SJSA1 (cell line): ENCODE results near the gene HIP1R. TPM values are rescaled to one million over a fixed set of nuclear protein-coding genes. Genes with fewer than 3 reads are reported as not detected.
"Not testable (repeated sequence)": the region's sequence is repeated elsewhere in the genome, so short reads cannot be mapped to it uniquely, and the experiment has no call there.

Experiments
- DNase-seq, 2 experiments: peaks; one replicate each; pipeline ENCODE4 v3.0.0-alpha.2; 2015 to 2020; ENCODE audit warnings: low spot score in 2 of 2, low read depth in 1 of 2
- H3K27ac ChIP-seq: fragments of 250-450 bp; sonication (Bioruptor Pico); 2 replicates; pipeline ENCODE4 v1.5.1; 2020; ENCODE audit warnings: mild to moderate bottlenecking, moderate library complexity
- H3K27me3 ChIP-seq: fragments of 250-450 bp; sonication (Bioruptor Pico); replicated peaks from 2 replicates; pipeline ENCODE4 v1.5.1; 2020; ENCODE audit warnings: mild to moderate bottlenecking, moderate library complexity
- H3K36me3 ChIP-seq: fragments of 250-450 bp; sonication (Bioruptor Pico); 2 replicates; pipeline ENCODE4 v1.5.1; 2020; ENCODE audit warnings: mild to moderate bottlenecking
- H3K4me1 ChIP-seq: fragments of 250-450 bp; sonication (Bioruptor Pico); replicated peaks from 2 replicates; pipeline ENCODE4 v1.6.1; 2021; ENCODE audit warnings: mild to moderate bottlenecking
- H3K4me3 ChIP-seq: fragments of 250-450 bp; sonication (Bioruptor Pico); 2 replicates; pipeline ENCODE4 v1.5.1; 2020; ENCODE audit warnings: mild to moderate bottlenecking
- H3K9me3 ChIP-seq: fragments of 250-450 bp; sonication (Bioruptor Pico); replicated peaks from 2 replicates; pipeline ENCODE4 v1.5.1; 2020; ENCODE audit warnings: mild to moderate bottlenecking
- total RNA-seq: library from RNA; depleted of rRNA; stranded (reverse); fragments of >200 nt; shearing (Covaris generic); gene quantifications from 2 replicates; pipeline ENCODE4 v1.2.3, GENCODE V29; 2014

Gene HIP1R
- total RNA-seq, 1 experiment from 2014 or later = 21.7 TPM

DNA sequence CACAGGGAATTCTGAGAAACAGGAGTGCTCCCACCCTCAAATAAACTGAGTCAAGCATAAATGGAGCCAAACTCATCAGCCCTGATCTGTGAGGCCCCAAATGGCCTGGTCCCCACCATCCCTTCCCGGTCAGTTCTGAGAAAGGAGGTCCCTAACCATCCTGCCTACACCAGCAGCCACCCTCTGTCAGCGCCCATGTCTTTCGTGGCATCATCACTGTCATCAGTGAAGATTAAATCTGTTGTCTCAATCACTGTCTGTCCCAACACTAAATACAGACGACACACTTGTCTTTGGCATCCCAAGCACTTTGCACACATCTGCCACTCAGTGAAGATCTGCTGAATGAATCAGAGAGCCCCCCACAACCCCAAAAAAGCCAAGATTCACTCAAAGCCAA, 38.3 kb downstream of the HIP1R start:
- Histone ChIP-seq H3K4me1 (peaks cover 36% of the 10 kb centered on the region), H3K4me3 (no peak overlapping the region), H3K27me3 (no peaks in the 10 kb centered on the region), H3K36me3 (peaks cover 26% of the 10 kb centered on the region), H3K9me3 (no peaks in the 10 kb centered on the region), H3K27ac (no peak overlapping the region)
- DNase-seq = no peak

DNA sequence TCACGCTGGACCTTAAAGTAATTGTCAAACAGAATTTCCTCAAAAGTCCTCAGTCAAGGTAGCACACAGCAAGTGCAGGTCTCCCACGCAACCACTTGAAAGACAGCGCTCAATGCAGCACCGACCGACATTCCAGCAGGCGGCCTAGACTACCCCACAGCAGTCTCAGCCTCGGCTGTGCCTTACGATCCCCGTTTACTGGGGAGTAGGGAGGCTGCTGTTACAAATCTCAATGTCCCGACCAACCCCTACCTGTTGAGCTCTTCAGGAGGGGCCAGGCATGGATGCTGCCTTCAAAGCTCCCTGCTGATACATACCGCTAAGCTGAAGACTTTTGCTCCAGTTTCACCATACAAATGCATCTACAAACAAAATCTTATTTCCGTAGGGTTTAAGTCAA, 38.8 kb downstream of the HIP1R start:
- no peak for DNase-seq
- Histone ChIP-seq H3K27ac (no peak overlapping the region), H3K4me1 (peaks cover 36% of the 10 kb centered on the region), H3K36me3 (peaks cover 24% of the 10 kb centered on the region), H3K27me3 (no peaks in the 10 kb centered on the region), H3K4me3 (no peak overlapping the region), H3K9me3 (no peaks in the 10 kb centered on the region)

DNA sequence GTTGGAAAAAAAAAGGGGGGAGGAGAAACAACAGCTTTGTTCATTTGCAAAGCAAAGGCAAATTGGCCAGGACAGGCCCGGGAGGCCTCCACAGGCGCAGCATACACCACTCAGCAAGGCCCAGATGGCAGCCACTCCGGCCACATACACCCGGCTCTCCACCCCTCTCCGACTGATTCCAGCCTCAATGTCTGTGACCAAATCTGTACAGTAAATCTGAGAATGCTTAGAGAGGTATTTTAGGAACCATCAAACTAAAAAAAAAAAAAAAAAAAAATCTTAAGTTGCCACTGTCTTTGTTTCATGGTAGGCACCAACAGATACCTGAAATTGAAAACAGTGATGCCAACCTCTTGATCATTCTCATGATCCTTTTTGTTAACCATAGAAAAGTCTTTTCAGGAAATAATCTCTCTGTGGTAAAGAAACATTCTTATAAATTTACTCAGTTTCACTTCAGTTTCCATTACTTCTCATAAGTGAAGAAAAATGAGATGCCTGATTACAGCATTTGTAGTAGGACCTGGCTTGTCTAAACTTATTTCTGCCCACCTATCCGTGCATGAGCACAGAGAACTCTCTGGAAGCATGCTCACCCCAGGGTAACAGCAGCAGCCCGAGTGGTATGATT, 40.4 kb downstream of the HIP1R start:
- Histone ChIP-seq H3K27ac (no peak overlapping the region), H3K4me3 (no peak overlapping the region), H3K27me3 (no peaks in the 10 kb centered on the region), H3K4me1 (peaks cover 37% of the 10 kb centered on the region), H3K36me3 (peaks cover 8% of the 10 kb centered on the region), H3K9me3 (no peaks in the 10 kb centered on the region)
- DNase-seq = no peak

DNA sequence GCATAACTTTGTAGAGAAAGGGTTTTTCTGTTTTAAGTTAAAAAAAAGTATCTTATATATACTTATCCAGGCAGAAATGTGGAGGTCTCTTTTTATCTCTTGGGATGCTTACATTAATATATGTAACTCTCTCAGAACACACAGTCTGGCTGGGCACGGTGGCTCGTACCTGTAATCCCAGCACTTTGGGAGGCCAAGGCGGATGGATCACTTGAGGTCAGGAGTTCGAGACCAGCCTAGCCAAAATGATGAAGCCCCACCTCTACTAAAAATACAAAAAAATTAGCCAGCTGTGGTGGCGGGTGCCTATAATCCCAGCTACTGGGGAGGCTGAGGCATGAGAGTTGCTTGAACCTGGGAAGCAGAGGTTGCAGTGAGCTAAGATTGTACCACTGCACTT, 41.0 kb downstream of the HIP1R start:
- not testable (repeated sequence) for H3K36me3 ChIP-seq, DNase-seq, H3K27ac ChIP-seq, H3K4me3 ChIP-seq, H3K27me3 ChIP-seq, H3K9me3 ChIP-seq
- H3K4me1 ChIP-seq = peaks cover 35% of the 10 kb centered on the region

DNA sequence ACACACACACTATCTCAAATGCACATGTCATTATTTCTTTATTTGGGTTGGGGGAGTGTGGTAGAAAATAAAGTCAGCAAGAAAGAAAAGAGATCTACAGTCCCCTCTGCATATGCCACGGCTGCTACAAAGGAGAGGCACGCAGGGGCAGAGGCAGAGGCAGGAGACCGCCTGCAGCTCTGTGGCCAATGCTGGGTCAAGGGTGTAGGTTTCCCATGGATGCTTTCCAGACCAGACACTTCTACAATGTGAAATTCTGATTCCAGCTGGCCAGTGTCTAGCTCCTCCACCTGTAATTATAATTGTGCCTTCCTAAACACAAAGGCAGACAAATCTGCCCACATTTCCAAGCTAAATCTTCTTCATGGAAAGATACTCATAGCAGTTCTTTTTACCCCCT, 41.5 kb downstream of the HIP1R start:
- Histone ChIP-seq H3K27me3 (no peaks in the 10 kb centered on the region), H3K4me1 (peaks cover 31% of the 10 kb centered on the region), H3K9me3 (no peaks in the 10 kb centered on the region), H3K36me3 (peaks cover 4% of the 10 kb centered on the region), H3K4me3 (no peak overlapping the region), H3K27ac (no peak overlapping the region)
- DNase-seq = no peak

DNA sequence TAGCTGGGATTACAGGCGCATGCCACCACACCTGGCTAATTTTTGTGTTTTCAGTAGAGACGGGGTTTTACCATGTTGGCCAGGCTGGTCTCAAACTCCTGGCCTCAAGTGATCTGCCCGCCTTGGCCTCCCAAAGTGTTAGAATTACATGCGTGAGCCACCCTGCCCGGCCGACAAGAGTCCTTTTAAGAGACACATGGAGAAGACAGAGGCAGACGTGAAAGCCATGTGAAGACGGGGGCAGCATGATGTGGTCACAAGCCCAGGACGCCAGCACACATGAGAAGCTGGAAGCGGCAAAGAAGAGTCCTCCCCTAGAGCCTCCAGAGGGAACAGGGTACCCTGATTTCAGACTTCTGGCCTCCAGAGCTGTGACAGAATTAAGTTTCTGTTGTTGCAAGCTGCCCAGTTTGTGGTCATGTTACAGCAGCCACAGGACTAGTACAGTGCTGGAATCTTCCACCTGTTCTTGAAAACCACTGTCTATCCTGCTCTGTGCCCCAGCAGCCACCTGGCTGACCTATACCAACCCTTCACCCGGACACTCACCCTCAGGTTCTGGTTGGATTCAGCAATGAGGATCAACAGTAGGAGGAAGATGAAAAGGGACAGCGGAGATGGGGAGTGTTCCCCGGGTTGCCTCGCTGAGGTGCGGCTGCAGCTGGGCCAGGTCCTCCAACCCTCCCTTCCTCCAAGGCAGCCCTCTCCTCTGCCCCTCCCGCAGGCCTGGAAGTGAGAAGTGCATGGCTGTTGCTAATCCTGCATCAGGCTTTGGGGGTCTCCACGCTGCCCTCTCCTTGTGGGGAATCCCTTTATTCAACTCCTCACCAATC, 43.7 kb downstream of the HIP1R start:
- Histone ChIP-seq H3K27me3 (no peaks in the 10 kb centered on the region), H3K36me3 (peaks cover 4% of the 10 kb centered on the region), H3K4me1 (peaks cover 16% of the 10 kb centered on the region), H3K27ac (no peak overlapping the region), H3K4me3 (no peak overlapping the region), H3K9me3 (no peaks in the 10 kb centered on the region)
- DNase-seq = no peak

DNA sequence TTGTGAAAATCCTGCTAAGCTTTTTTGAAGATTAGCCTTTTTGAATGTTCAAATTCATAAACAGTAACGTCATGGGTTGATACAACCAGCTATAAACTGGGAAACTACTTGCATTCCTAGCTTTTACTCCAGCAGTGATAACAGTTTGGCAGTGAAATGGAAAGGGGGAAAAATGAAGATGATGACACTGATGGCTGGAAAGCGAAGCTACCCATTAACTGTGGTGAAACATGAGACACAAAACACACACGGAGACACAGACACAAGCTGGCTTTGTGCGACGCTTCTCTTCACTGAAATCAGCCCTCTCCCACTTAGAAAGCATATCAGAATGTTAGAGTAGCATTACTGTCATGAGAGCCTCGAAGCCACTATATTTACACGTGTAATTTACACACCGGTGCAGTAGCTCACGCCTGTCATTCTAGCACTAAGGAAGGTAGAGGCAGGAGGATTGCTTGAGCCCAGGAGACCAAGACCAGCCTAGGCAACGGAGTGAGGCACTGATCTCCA, 45.0 kb downstream of the HIP1R start:
- Histone ChIP-seq H3K9me3 (no peaks in the 10 kb centered on the region), H3K4me1 (peaks cover 13% of the 10 kb centered on the region), H3K36me3 (peaks cover 4% of the 10 kb centered on the region), H3K4me3 (no peak overlapping the region), H3K27ac (no peak overlapping the region), H3K27me3 (no peaks in the 10 kb centered on the region)
- DNase-seq = no peak

DNA sequence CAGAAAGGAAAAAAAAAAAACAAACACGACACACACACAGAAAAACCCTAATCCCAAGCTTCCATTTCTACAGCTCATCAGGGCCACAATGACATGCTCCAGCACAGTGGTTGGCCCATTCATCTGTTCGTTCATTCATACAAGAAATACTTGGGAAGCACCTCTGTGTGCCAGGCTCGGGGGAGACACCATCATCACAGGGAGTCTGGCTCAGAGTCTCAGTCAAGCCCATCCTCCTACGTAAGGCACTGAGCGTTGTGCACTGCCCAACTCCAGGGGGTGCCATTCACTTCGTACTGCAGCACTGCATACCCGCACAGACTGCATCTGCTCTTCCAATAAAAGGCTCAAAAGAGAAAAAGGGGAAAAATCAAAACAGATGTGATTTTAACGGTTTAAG, 45.4 kb downstream of the HIP1R start:
- peaks cover 9% of the 10 kb centered on the region for H3K4me1 ChIP-seq
- H3K27ac ChIP-seq = no peak overlapping the region
- no peaks in the 10 kb centered on the region for H3K27me3 ChIP-seq
- peaks cover 4% of the 10 kb centered on the region for H3K36me3 ChIP-seq
- no peak for DNase-seq
- H3K9me3 ChIP-seq = no peaks in the 10 kb centered on the region
- H3K4me3 ChIP-seq = no peak overlapping the region

DNA sequence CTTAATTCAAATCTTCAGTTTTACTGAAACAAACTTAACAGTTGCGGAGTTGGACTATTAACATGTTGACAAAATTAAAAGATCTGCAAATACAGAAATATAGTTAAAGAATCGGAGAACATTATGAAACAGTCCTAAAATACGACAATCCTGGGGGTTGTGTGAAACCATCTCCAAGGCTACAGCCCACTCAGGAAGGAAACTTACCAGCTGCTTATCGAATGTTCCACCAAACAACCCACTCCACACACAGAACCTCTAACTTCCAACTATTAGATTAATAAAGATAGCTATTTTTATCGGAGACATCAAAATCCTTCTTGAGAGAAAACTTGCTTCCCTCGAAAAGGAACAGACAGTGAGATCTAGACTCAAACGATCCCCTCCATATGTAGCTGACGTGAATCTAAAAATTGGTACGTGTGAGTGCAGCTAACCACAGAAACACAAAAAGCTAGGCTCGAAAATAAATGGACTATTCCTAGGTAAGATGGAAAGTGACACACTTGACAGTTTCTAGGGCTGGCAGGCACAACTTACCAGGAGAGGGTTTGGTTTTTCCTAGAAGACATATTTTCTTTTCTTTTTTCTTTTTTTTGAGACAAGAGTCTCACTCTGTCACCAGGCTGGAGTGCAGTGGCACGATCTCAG, 47.8 kb downstream of the HIP1R start:
- no peak for DNase-seq
- no peaks in the 10 kb centered on the region for H3K9me3 ChIP-seq
- peaks cover 4% of the 10 kb centered on the region; the same call in 1 of the 2 replicates for H3K36me3 ChIP-seq
- H3K27ac ChIP-seq = no peak overlapping the region
- H3K4me3 ChIP-seq = no peak overlapping the region
- no peaks in the 10 kb centered on the region for H3K27me3 ChIP-seq
- H3K4me1 ChIP-seq = peaks cover 20% of the 10 kb centered on the region

DNA sequence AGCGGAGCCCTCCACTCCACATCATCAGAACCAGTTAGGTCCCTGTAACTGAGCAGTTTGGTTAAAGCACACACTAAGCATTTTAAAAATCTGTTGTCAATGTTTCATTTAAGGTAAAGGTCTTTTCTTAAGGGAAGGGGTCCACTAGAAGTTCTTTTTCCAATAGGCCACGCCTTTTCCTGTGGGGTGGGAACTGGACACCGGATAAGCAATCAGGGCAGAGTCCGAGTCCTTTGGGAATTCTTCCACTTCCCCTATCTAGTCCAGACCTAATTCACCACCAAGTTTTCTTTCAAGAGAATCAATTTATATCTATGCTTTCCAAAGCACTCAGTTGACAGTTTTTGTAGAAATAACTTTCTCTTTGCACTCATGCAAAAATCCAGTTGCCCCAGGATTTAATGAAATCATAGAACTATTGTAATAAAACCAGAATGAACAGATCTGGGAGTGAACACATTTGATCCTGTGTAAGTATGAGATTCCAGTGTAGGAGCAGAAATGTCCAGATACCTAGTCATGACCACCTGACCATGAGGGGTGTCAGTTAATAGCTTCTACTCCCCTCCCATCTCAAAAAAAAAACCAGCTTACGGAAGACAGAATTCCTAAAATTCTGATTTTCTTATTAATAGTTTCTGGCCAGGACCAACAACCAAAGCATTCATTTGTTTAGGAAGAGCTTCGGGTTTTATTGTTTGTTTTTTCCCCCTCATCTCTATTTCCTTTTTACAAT, 49.0 kb downstream of the HIP1R start:
- Histone ChIP-seq H3K9me3 (no peaks in the 10 kb centered on the region), H3K27me3 (no peaks in the 10 kb centered on the region), H3K4me1 (peaks cover 32% of the 10 kb centered on the region), H3K4me3 (no peak overlapping the region), H3K27ac (no peak overlapping the region), H3K36me3 (no peaks in the 10 kb centered on the region; the same call in 1 of the 2 replicates)
- DNase-seq = no peak

DNA sequence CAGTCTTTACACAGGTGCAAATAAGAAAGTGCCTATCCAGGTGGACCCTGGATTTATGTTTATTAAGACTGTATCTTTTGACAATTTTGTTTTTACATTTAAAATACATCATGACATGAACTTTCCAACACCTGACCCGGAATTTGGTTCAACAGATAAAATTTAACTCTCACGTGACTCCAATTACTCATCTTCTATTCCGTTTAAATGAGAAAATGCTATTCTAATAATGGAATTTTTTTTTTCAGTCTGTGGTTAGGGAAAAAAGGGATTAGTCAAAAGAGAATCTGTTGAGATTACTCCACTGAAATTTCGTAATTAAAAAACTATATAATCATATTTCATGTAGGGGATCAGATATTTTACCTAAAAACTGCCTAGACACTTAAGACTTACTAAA, 49.6 kb downstream of the HIP1R start:
- Histone ChIP-seq H3K4me3 (no peak overlapping the region), H3K4me1 (peaks cover 33% of the 10 kb centered on the region)
- DNase-seq = no peak

DNA sequence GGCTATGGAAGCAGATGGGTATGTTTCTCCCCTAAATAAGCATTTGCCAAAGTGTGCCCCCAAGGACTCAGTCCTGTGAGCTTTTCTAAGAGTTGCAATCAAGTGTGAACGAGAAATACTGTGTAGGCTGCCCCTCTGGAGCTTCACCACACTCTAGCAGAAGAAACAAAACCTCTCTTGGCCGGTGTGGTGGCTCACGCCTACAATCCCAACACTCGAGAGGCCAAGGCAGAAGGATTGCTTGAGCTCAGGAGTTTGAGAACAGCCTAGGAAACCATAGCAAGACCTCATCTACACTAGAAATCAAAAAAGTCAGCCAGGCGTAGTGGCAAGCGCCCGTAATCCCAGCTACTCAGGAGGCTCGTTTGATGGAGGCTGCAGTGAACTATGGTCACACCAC, 50.9 kb downstream of the HIP1R start:
- no peaks in the 10 kb centered on the region for H3K27me3 ChIP-seq
- no peak overlapping the region for H3K27ac ChIP-seq
- H3K36me3 ChIP-seq = no peaks in the 10 kb centered on the region
- H3K9me3 ChIP-seq = no peaks in the 10 kb centered on the region
- H3K4me1 ChIP-seq = peaks cover 34% of the 10 kb centered on the region
- DNase-seq = no peak
- H3K4me3 ChIP-seq = no peak overlapping the region

More for the DNA sequence above, 49.6 kb downstream of the HIP1R start:
- Histone ChIP-seq H3K9me3 (no peaks in the 10 kb centered on the region), H3K36me3 (no peaks in the 10 kb centered on the region), H3K27me3 (no peaks in the 10 kb centered on the region), H3K27ac (no peak overlapping the region)
